Liver (tissue), 9 donors: ENCODE measurements around the gene CH25H. TPM values are rescaled to one million over a fixed set of nuclear protein-coding genes. Genes with fewer than 3 reads are reported as not detected.

Experiments
- DNase-seq: peaks from one replicate; pipeline ENCODE4 v3.0.0-alpha.2; 2017; ENCODE audit warnings: low spot score
- H3K27ac ChIP-seq, 2 donors: one replicate each; pipeline ENCODE4 v1.7.0; 2013; ENCODE audit warnings: inconsistent platforms in 2 of 2, low read length in 2 of 2, control low read depth in 1 of 2, low read depth in 1 of 2, mild to moderate bottlenecking in 1 of 2
- H3K27me3 ChIP-seq, 4 donors: one replicate each; pipeline versions ENCODE4 v1.6.1 to v1.7.0; 2013; ENCODE audit warnings: low read length in 3 of 4, inconsistent platforms in 1 of 4, mild to moderate bottlenecking in 1 of 4, moderate library complexity in 1 of 4; ENCODE audit not compliant: control insufficient read depth in 4 of 4, insufficient read depth in 4 of 4
- H3K36me3 ChIP-seq, 4 donors: one replicate each; pipeline versions ENCODE4 v1.6.1 to v1.7.0; 2013; ENCODE audit warnings: low read length in 3 of 4, mild to moderate bottlenecking in 3 of 4, low read depth in 1 of 4, moderate library complexity in 1 of 4; ENCODE audit not compliant: control insufficient read depth in 4 of 4, insufficient read depth in 3 of 4
- H3K4me1 ChIP-seq, 4 donors: one replicate each; pipeline versions ENCODE4 v1.6.1 to v1.7.0; 2013; ENCODE audit warnings: low read length in 3 of 4, mild to moderate bottlenecking in 3 of 4, moderate library complexity in 1 of 4; ENCODE audit not compliant: control insufficient read depth in 4 of 4, insufficient read depth in 4 of 4
- H3K4me3 ChIP-seq, 3 donors: one replicate each; pipeline versions ENCODE4 v1.6.1 to v1.7.0; 2013; ENCODE audit warnings: low read length in 3 of 3, control low read depth in 1 of 3, low read depth in 1 of 3, mild to moderate bottlenecking in 1 of 3
- H3K9ac ChIP-seq, 2 donors: one replicate each; pipeline ENCODE4 v1.7.0; 2013; ENCODE audit warnings: low read length in 2 of 2, mild to moderate bottlenecking in 2 of 2, moderate library complexity in 2 of 2, control low read depth in 1 of 2, low read depth in 1 of 2
- H3K9me3 ChIP-seq, 4 donors: one replicate each; pipeline versions ENCODE4 v1.6.1 to v1.7.0; 2013; ENCODE audit warnings: low read length in 3 of 4; ENCODE audit not compliant: control insufficient read depth in 4 of 4
- ATF3 ChIP-seq: IDR thresholded peaks from 2 replicates; pipeline ENCODE4 v1.6.1; 2016; ENCODE audit warnings: antibody characterized with exemption
- CTCF ChIP-seq: fragments of 150-350 bp; IDR thresholded peaks from 2 replicates; pipeline ENCODE4 v1.5.1; 2017; ENCODE audit warnings: improper control_type of control experiment, low read depth, low read length; ENCODE audit not compliant: missing input control
- FOXA1 ChIP-seq: IDR thresholded peaks from 2 replicates; pipeline ENCODE4 v1.6.1; 2016; ENCODE audit warnings: antibody characterized with exemption
- FOXA2 ChIP-seq: IDR thresholded peaks from 2 replicates; pipeline ENCODE4 v1.6.1; 2016; ENCODE audit warnings: antibody characterized with exemption
- GABPA ChIP-seq, 2 donors: IDR thresholded peaks in 1 of 2; conservative IDR thresholded peaks in 1 of 2; 2 replicates each; pipeline ENCODE4 v1.6.1; 2016; ENCODE audit warnings: antibody characterized with exemption in 2 of 2, mild to moderate bottlenecking in 1 of 2, moderate library complexity in 1 of 2
- HNF4A ChIP-seq, 2 donors: conservative IDR thresholded peaks; 2 replicates each; pipeline ENCODE4 v1.6.1; 2016; ENCODE audit warnings: antibody characterized with exemption in 2 of 2, mild to moderate bottlenecking in 2 of 2
- HNF4G ChIP-seq: IDR thresholded peaks from 2 replicates; pipeline ENCODE4 v1.6.1; 2016; ENCODE audit warnings: antibody characterized with exemption
- JUND ChIP-seq, 2 donors: IDR thresholded peaks; 2 replicates each; pipeline ENCODE4 v1.6.1; 2016; ENCODE audit warnings: antibody characterized with exemption in 2 of 2
- MAX ChIP-seq: IDR thresholded peaks from 2 replicates; pipeline ENCODE4 v1.6.1; 2016; ENCODE audit warnings: antibody characterized with exemption
- NR2F2 ChIP-seq: IDR thresholded peaks from 2 replicates; pipeline ENCODE4 v1.6.1; 2016; ENCODE audit warnings: antibody characterized with exemption
- REST ChIP-seq: IDR thresholded peaks from 2 replicates; pipeline ENCODE4 v1.6.1; 2016; ENCODE audit warnings: antibody characterized with exemption, mild to moderate bottlenecking
- RXRA ChIP-seq, 2 donors: IDR thresholded peaks; 2 replicates each; pipeline ENCODE4 v1.6.1; 2017 to 2018; ENCODE audit warnings: antibody characterized with exemption in 2 of 2, mild to moderate bottlenecking in 1 of 2
- SP1 ChIP-seq: IDR thresholded peaks from 2 replicates; pipeline ENCODE4 v1.6.1; 2018; ENCODE audit warnings: antibody characterized with exemption, mild to moderate bottlenecking
- TAF1 ChIP-seq: conservative IDR thresholded peaks from 2 replicates; pipeline ENCODE4 v1.6.1; 2016; ENCODE audit warnings: antibody characterized with exemption, mild to moderate bottlenecking
- YY1 ChIP-seq: IDR thresholded peaks from 2 replicates; pipeline ENCODE4 v1.6.1; 2016; ENCODE audit warnings: antibody characterized with exemption, mild to moderate bottlenecking
- ZBTB33 ChIP-seq: IDR thresholded peaks from 2 replicates; pipeline ENCODE4 v1.6.1; 2016; ENCODE audit warnings: antibody characterized with exemption
- WGBS: extraction: QIAGEN DNeasy Blood & Tissue Kit; methylation state at CpG from one replicate; pipeline ENCODE4 v1.1.7; 2013; 5-methylcytosine and 5-hydroxymethylcytosine counted together
- polyA plus RNA-seq, 2 donors: library from polyadenylated mRNA; stranded (reverse) in 1 of 2; unstranded in 1 of 2; fragments of 200-250 nt in 1 of 2; fragments of >200 nt in 1 of 2; fragmentation: Nextera tagmentation in 1 of 2; extraction: Ambion mirVana in 1 of 2; gene quantifications; one replicate each; pipeline versions ENCODE4 v1.2.1 to v1.2.3, GENCODE V29; 2013 to 2015
- total RNA-seq, 2 donors: library from RNA; depleted of rRNA; stranded (reverse); fragments of >200 nt; gene quantifications; one replicate each; pipeline ENCODE4 v1.2.3, GENCODE V29; 2014
- donor health status: healthy.
- donor health status: healthy.
- donor health status: healthy.
- donor health status: healthy.
- donor health status: healthy.

The CH25H gene
- total and polyA plus RNA-seq, 4 donors: 0.08 to 0.33 (median 0.25) TPM; not detected in 1

- 92% methylated on average over 2 of the region's 2 CpGs for WGBS
- no peak for TF ChIP-seq CTCF
- no peak for TF ChIP-seq HNF4G
- no peak for TF ChIP-seq NR2F2
- no peak for TF ChIP-seq TAF1
- TF ChIP-seq FOXA2: no peak
- no peak for TF ChIP-seq GABPA (IDR thresholded peaks at IDR 0.05 in 1 of 2, conservative IDR thresholded peaks at IDR 0.05 in 1 of 2)
- no peak for DNase-seq
Measured at GRCh38 chr10:89202033-89202425, 5.1 kb downstream of the CH25H start.

GRCh38 chr10:89201345-89202032 is 5.6 kb downstream of the CH25H start:
- Histone ChIP-seq H3K4me3 (no peak overlapping the region), H3K9me3 (no peaks in the 10 kb centered on the region), H3K4me1 (peaks cover under 1 to 2% (median 1%) of the 10 kb centered on the region in 4 donors), H3K36me3 (no peaks in the 10 kb centered on the region), H3K27ac (no peak overlapping the region), H3K9ac (no peak overlapping the region), H3K27me3 (peaks cover 0 to 3% (median 0%) of the 10 kb centered on the region in 4 donors)
- no peak for DNase-seq
- TF ChIP-seq REST (no peak), MAX (no peak), ATF3 (no peak), RXRA (IDR thresholded peaks at IDR 0.05) (no peak), FOXA1 (no peak), TAF1 (no peak), HNF4A (conservative IDR thresholded peaks at IDR 0.05) (no peak), CTCF (no peak), YY1 (no peak), FOXA2 (no peak), NR2F2 (no peak), GABPA (IDR thresholded peaks at IDR 0.05 in 1 of 2, conservative IDR thresholded peaks at IDR 0.05 in 1 of 2) (no peak), SP1 (no peak), JUND (IDR thresholded peaks at IDR 0.05) (no peak), ZBTB33 (no peak)
- whole genome bisulfite sequencing: 80% methylated on average over 7 of the region's 7 CpGs

More at GRCh38 chr10:89202033-89202425, 5.1 kb downstream of the CH25H start:
- H3K27me3 ChIP-seq: peaks cover 0 to 3% (median under 1%) of the 10 kb centered on the region in 4 donors
- H3K4me1 ChIP-seq: peaks cover 2 to 8% (median 6%) of the 10 kb centered on the region in 4 donors
- no peak overlapping the region for H3K9ac ChIP-seq
- H3K9me3 ChIP-seq: no peaks in the 10 kb centered on the region
- no peak overlapping the region for H3K4me3 ChIP-seq
- H3K36me3 ChIP-seq: no peaks in the 10 kb centered on the region
- H3K27ac ChIP-seq: no peak overlapping the region
